Transverse colon (tissue), 4 donors: ENCODE measurements around the gene FLVCR2.

Source experiments
- EP300 ChIP-seq: sonication (generic); formaldehyde crosslinking; IDR thresholded peaks from one replicate; pipeline ENCODE4 v1.6.1; 2017; ENCODE audit warnings: antibody characterized with exemption, low read depth
- POLR2A ChIP-seq: fragments of 450-650 bp; IDR thresholded peaks from one replicate; pipeline ENCODE4 v1.6.1; 2016; ENCODE audit warnings: antibody characterized with exemption, mild to moderate bottlenecking, moderate library complexity
- POLR2AphosphoS5 ChIP-seq, 3 donors: sonication (generic); formaldehyde crosslinking; IDR thresholded peaks; one replicate each; pipeline ENCODE4 v1.6.1; 2016; ENCODE audit warnings: antibody characterized with exemption in 3 of 3
- TF ChIP-seq, protein P1 (sequence below), 5 experiments: fragments of 200-600 bp in 3 of 5; fragments of 450-650 bp in 2 of 5; sonication (generic) in 3 of 5; IDR thresholded peaks; 1 replicate in 2 of 5; 2 replicates in 3 of 5; pipeline ENCODE4 v1.5.1; 2016 to 2017; ENCODE audit warnings: antibody characterized with exemption in 5 of 5, inconsistent platforms in 3 of 5, mild to moderate bottlenecking in 2 of 5, moderate library complexity in 1 of 5

DNA sequence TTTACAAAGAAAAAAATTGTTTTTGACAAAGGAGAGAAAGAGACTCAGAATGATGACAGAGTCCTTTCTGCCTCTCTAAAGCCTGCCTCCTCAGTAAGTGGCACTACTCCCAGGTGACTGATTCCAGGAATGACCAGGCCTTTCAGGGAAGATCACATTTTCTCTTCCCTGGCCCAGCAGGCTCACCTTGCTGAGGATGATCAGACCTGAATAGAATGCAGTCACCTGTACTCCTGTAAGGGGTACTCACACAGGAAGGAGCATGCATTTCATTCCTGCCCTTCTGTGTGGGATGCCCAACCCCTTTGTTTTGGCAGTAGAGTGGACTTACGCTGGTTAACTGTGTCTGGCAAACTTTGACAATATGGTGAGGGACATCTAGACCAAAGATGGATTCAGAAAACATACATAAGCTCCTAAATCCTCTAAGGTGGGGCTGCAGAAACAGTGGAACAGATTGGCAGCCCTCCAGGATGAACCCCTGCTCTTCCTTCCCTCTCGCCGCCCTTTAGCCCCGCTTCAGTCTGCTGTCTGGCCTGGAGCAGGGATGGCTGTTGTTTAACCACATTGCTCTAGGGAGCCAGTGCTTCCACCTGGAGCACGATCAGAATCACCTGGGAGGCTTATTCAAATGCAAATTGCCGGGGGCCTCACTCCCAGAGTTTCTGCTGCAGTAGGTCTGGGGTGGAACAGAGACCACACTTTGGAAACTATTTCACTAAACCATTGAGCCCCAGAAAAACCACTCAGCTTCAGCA is 52.5 kb downstream of the FLVCR2 start:
- no peak for TF ChIP-seq POLR2A
- TF ChIP-seq, protein P1, sequence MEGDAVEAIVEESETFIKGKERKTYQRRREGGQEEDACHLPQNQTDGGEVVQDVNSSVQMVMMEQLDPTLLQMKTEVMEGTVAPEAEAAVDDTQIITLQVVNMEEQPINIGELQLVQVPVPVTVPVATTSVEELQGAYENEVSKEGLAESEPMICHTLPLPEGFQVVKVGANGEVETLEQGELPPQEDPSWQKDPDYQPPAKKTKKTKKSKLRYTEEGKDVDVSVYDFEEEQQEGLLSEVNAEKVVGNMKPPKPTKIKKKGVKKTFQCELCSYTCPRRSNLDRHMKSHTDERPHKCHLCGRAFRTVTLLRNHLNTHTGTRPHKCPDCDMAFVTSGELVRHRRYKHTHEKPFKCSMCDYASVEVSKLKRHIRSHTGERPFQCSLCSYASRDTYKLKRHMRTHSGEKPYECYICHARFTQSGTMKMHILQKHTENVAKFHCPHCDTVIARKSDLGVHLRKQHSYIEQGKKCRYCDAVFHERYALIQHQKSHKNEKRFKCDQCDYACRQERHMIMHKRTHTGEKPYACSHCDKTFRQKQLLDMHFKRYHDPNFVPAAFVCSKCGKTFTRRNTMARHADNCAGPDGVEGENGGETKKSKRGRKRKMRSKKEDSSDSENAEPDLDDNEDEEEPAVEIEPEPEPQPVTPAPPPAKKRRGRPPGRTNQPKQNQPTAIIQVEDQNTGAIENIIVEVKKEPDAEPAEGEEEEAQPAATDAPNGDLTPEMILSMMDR (IDR thresholded peaks at IDR 0.05): no peak
- no peak for TF ChIP-seq POLR2AphosphoS5 (IDR thresholded peaks at IDR 0.05)
- no peak for TF ChIP-seq EP300
